Fibroblast of mammary gland (primary cell): ENCODE results near the gene RPS2.

ENCODE experiments used
- DNase-seq: peaks from one replicate; pipeline ENCODE4 v3.0.0-alpha.2; 2010; ENCODE audit warnings: low read depth
- H3K4me3 ChIP-seq: 2 replicates; pipeline ENCODE4 v1.5.1; 2011; ENCODE audit warnings: low read depth, mild to moderate bottlenecking, low read length, moderate library complexity; ENCODE audit not compliant: control insufficient read depth
- TF ChIP-seq, protein P1 (sequence below): conservative IDR thresholded peaks from 2 replicates; pipeline ENCODE4 v1.5.1; 2011; ENCODE audit warnings: low read depth, low read length, inconsistent platforms; ENCODE audit not compliant: control insufficient read depth, insufficient read depth

The RPS2 gene

DNA sequence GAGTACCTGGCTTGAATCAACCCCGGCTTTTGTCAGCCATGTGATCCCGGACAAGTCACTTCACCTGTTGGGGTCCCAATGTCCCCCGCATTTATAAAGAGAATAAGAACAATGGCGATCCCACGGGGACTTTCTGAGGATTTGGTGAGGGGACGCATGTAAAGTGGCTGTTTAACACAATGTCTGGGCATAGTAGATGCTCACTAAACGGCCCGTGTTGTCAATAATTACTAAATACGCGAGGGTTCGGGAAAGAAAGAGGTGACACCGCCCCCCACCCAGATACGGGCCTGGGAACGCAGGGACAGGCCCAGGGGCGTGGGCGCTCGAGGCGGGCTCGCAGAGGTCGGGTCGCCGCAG, 26.9 kb upstream of the RPS2 start:
- no peak overlapping the region for H3K4me3 ChIP-seq
- DNase-seq: no peak

DNA sequence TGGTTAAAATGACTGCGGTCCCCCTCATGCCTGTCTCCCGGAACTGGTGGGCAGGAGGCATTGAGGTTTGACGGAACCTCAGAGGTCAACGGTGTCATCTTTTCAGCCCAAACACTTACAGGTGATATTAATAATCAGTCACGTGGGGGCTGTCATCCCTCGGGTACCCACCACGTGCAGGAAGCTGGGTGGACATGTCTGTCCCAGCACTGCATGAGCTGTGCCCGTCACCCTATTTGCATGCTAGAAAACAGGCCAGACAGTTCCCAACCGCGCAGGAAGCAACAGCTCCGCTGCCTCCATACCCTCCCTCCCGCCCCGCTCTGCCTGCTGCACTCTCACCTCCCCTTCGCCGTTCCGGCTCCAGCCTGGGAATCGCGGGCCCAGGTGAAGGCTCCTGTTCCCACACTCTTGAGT, 26.5 kb upstream of the RPS2 start:
- no peak for DNase-seq
- no peak overlapping the region for H3K4me3 ChIP-seq
- TF ChIP-seq, protein P1, sequence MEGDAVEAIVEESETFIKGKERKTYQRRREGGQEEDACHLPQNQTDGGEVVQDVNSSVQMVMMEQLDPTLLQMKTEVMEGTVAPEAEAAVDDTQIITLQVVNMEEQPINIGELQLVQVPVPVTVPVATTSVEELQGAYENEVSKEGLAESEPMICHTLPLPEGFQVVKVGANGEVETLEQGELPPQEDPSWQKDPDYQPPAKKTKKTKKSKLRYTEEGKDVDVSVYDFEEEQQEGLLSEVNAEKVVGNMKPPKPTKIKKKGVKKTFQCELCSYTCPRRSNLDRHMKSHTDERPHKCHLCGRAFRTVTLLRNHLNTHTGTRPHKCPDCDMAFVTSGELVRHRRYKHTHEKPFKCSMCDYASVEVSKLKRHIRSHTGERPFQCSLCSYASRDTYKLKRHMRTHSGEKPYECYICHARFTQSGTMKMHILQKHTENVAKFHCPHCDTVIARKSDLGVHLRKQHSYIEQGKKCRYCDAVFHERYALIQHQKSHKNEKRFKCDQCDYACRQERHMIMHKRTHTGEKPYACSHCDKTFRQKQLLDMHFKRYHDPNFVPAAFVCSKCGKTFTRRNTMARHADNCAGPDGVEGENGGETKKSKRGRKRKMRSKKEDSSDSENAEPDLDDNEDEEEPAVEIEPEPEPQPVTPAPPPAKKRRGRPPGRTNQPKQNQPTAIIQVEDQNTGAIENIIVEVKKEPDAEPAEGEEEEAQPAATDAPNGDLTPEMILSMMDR: no peak

More for the DNA sequence above, 26.9 kb upstream of the RPS2 start:
- TF ChIP-seq, protein P1: no peak

DNA sequence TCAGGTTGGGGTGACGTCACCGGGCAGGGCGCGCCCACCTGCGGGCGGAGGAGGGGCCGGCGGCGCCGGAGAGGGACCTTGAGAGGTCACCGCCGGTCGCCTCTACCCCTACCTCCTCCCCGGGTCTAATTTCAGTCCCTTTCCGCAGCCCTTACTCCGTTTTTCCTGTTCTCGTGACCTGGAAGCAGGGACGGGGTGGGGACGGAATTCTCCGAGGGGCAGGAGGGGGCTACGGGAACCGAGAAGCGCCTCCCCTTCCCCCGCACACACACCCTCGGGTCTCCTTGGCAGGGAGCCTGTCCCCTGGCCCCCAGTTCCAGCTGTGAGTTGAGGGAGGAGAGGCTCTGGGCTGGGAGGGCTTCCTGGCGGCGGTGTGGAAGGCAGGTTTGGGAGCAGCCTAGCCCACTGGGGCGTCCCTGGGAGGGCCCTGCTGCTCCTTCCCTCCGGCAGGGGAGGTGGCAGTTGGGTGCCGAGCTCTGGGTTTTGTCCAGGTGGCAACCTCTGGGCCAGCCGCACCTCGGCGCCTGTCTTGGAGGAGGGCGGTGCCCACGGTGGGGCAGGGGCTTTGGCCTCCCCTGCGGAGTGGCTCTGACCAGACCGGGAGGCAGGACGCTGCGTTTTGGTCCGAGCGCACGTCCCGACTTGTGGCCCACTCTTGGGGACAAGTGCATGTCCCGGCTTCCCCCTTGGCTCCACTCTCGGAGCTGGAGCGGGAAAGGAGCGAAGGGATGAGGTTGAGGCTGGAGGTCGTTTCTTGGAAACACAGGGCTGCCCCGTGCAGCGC, 25.9 kb upstream of the RPS2 start:
- TF ChIP-seq, protein P1: no peak
- H3K4me3 ChIP-seq: no peak overlapping the region
- no peak for DNase-seq

DNA sequence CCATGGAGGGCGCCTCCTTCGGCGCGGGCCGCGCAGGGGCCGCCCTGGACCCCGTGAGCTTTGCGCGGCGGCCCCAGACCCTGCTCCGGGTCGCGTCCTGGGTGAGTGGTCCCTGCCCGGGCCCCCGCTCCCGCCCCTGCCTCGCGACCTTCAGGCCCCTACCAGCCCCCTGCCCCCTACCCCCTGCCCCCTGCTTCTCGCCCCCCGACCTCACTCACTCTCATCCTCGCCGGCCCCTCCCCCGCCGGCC, 25.4 kb upstream of the RPS2 start:
- no peak for DNase-seq
- TF ChIP-seq, protein P1: no peak
- H3K4me3 ChIP-seq: no peak overlapping the region

DNA sequence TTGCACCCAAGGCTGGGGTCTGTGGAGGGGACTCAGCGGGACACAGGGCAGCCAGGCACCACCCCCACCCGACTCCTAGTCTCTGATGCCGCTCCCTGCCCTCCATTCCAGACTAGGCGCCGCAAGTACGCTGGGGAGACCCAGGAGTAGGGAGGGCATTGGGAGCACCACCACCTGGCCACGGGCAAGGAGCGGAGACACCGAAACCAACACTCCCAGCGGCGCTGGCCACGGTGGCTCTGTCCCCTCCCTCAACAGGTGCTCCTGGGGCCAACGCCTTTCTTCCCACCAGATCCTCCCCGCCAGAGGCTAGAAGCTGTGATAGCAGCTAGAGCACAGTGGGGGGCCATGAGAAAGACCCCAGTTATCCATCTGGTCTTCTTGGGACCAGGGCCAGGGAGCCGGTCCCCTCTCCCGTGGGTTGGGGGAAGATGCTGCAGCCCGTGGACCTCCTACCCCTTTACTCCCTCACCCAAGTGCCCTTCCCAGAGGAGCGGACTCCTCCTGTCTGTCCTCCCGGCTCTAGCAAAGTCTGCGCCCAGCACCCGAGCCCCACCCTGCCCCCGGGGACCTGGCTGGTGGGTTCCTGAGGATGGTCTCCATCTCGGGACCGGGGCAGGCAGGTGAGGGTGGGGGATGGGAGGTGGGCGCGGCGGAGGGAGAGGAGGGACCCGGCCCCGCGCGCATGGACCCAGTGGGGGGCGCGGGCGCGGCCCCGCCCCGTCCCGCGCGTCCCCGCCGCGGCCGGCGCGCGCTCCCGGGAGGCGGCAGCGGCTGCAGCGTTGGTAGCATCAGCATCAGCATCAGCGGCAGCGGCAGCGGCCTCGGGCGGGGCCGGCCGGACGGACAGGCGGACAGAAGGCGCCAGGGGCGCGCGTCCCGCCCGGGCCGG, 24.8 kb upstream of the RPS2 start, which contains the start of gene SYNGR3:
SYNGR3 (plus strand) TSS at position 762 of the 892 bp plus-strand sequence. CDS start 133 bp downstream, outside the sequence.
- TF ChIP-seq, protein P1: no peak
- no peak for DNase-seq

DNA sequence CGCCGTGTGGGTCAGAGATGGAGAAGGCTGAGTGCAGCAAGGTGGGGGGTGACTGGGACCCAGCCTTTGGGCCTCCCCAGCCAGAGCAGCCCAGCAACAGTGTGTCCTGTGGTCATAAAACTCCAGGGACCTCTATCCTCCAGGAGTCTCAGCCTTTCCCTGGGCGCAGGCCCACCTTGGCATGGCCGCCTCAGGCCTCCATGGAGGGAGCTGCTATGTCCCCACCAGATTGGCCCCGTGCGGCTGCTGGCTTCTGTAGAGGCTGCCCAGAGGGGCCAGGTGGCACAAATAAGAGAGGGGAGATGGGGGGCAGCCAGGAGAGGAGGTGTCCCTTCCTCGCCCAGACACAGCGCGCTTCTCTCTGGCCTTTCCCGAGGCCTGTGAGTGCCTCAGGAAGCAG, 22.6 kb upstream of the RPS2 start:
- TF ChIP-seq, protein P1: no peak
- H3K4me3 ChIP-seq: no peak overlapping the region
- no peak for DNase-seq

More for the DNA sequence above, 24.8 kb upstream of the RPS2 start, which contains the start of gene SYNGR3:
- no peak within 1 kb of the TSS for H3K4me3 ChIP-seq
